ENCODE measurements around the gene CKAP5.

Gene CKAP5

DNA sequence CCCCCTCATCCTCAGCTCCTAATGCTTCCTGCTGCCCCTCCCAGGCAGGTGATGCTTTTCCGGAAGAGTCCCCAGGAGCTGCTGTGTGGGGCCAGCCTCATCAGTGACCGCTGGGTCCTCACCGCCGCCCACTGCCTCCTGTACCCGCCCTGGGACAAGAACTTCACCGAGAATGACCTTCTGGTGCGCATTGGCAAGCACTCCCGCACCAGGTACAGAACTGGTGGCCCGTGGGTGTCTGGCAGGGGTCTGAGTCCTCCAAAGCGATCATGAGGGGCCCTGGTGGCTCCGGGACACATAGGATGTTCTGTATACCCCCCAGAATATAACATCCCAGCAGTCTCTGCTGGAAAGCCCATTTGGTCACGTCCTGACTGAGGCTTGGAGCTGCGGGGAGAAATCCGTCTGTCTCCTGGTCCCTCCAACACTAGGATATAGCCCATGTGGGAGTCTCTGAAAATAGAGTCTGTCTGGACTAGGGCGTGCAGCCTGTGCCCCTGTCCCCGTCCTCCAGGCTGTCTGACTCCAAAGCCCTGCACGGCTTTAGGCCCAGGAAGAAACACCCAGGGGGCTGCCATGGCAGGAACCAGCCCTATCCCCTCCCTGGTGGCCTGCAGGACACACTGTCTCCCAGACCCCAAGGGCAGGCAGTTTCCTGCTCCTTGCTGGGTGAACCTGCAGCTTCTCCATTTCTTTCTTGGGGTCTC, 118.0 kb downstream of the CKAP5 start (continued):
- no peak for TF ChIP-seq ZNF560 (tag by site-specific recombination; IDR thresholded peaks at IDR 0.05; ENCODE audit: borderline replicate concordance)

DNA sequence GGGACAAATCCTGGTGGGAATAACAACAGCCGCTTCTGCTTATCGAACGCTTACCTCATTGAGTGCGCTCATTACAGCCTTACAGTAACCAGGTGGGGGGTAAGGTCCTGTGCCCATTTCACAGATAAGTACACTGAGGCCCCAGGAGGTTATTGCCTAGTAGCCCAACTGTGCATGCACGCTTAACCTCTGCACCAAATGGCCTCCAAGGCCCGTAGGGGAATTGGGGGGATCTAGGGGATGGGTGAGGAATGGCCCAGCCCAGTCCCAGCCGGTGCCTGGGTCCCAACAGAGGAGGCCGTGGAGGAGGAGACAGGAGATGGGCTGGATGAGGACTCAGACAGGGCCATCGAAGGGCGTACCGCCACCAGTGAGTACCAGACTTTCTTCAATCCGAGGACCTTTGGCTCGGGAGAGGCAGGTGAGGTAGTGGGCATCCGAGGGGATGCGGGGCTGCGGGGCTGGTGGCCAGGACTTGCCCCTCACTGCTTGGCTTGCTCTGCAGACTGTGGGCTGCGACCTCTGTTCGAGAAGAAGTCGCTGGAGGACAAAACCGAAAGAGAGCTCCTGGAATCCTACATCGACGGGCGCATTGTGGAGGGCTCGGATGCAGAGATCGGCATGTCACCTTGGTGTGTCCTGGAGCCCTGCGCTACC, 119.7 kb downstream of the CKAP5 start:
- no peaks in the 10 kb centered on the region for H3K4me1 ChIP-seq (ENCODE audit: control insufficient read depth, insufficient read depth, low read length)
- H3K27ac ChIP-seq (ENCODE audit: extremely low read depth, low read depth, low read length), result no peak overlapping the region
- CTCF ChIA-PET, result interaction anchor here (0.6 kb wide), 1 partner anchor 593 kb away, joined by 4 read pairs; no protein-coding TSS in a partner anchor
- no peaks in the 10 kb centered on the region for H3K36me3 ChIP-seq (ENCODE audit: control insufficient read depth in 2 of 2, insufficient read depth in 1 of 2, low read length in 2 of 2)
- POLR2A ChIA-PET, result no interaction called here
- no peaks in the 10 kb centered on the region for H3K9me3 ChIP-seq (ENCODE audit: control insufficient read depth, insufficient read depth, low read depth, low read length)
- no peak overlapping the region for H3K4me3 ChIP-seq (ENCODE audit: low read depth, low read length)
- TF ChIP-seq, protein P1, sequence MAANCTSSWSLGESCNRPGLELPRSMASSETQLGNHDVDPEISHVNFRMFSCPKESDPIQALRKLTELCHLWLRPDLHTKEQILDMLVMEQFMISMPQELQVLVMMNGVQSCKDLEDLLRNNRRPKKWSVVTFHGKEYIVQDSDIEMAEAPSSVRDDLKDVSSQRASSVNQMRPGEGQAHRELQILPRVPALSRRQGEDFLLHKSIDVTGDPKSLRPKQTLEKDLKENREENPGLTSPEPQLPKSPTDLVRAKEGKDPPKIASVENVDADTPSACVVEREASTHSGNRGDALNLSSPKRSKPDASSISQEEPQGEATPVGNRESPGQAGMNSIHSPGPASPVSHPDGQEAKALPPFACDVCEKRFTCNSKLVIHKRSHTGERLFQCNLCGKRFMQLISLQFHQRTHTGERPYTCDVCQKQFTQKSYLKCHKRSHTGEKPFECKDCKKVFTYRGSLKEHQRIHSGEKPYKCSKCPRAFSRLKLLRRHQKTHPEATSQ (tag by site-specific recombination; IDR thresholded peaks at IDR 0.05), result no peak
- TF ChIP-seq ZNF776 (tag by site-specific recombination; IDR thresholded peaks at IDR 0.05; ENCODE audit: borderline replicate concordance), result no peak
- TF ChIP-seq ZNF624 (tag by site-specific recombination; IDR thresholded peaks at IDR 0.05), result no peak
- no peak for TF ChIP-seq ZNF629 (tag by site-specific recombination; IDR thresholded peaks at IDR 0.05)
- TF ChIP-seq, protein P2, sequence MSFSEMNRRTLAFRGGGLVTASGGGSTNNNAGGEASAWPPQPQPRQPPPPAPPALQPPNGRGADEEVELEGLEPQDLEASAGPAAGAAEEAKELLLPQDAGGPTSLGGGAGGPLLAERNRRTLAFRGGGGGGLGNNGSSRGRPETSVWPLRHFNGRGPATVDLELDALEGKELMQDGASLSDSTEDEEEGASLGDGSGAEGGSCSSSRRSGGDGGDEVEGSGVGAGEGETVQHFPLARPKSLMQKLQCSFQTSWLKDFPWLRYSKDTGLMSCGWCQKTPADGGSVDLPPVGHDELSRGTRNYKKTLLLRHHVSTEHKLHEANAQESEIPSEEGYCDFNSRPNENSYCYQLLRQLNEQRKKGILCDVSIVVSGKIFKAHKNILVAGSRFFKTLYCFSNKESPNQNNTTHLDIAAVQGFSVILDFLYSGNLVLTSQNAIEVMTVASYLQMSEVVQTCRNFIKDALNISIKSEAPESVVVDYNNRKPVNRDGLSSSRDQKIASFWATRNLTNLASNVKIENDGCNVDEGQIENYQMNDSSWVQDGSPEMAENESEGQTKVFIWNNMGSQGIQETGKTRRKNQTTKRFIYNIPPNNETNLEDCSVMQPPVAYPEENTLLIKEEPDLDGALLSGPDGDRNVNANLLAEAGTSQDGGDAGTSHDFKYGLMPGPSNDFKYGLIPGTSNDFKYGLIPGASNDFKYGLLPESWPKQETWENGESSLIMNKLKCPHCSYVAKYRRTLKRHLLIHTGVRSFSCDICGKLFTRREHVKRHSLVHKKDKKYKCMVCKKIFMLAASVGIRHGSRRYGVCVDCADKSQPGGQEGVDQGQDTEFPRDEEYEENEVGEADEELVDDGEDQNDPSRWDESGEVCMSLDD (tag by site-specific recombination; IDR thresholded peaks at IDR 0.05), result no peak

DNA sequence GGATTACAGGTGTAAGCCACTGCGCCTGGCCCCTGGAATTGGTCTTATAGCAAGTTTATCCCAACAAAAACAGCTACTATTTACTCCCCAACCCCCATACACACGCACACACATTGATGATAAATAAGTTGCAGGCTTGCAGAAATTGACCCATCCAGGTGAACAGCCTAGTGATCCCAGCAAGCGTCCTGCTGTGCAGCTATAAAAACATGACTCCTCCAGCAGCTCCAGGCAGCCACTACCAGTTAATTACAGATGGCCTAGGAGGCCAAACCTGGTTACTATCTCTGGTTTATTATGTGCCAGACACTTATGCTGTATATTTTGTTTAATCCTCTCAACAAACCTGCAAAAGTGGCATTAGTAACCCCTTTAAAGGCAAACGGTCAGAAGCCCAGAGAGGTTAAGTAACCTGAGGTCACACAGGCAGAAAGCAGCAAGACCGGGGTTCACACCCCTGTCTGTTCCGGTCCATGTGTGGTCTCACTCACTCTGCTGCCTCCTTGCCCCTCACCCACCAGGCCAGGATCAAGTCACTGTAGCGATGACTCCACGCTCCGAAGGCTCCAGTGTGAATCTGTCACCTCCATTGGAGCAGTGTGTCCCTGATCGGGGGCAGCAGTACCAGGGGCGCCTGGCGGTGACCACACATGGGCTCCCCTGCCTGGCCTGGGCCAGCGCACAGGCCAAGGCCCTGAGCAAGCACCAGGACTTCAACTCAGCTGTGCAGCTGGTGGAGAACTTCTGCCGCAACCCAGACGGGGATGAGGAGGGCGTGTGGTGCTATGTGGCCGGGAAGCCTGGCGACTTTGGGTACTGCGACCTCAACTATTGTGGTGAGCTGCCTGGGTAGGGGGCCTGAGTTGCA, 120.5 kb downstream of the CKAP5 start:
- POLR2A ChIA-PET, result interaction anchor here (0.7 kb wide), 1 partner anchor 17 kb away, joined by 3 read pairs; no protein-coding TSS in a partner anchor
- H3K27ac ChIP-seq (ENCODE audit: extremely low read depth, low read depth, low read length), result no peak overlapping the region
- H3K4me3 ChIP-seq (ENCODE audit: low read depth, low read length), result no peak overlapping the region
- H3K4me1 ChIP-seq (ENCODE audit: control insufficient read depth, insufficient read depth, low read length), result no peaks in the 10 kb centered on the region
- H3K36me3 ChIP-seq (ENCODE audit: control insufficient read depth in 2 of 2, insufficient read depth in 1 of 2, low read length in 2 of 2), result no peaks in the 10 kb centered on the region
- CTCF ChIA-PET, result interaction anchor here (0.6 to 0.7 kb wide), 2 partner anchors 592 to 882 kb away, joined by 3 to 4 read pairs; no protein-coding TSS in a partner anchor
- no peaks in the 10 kb centered on the region for H3K9me3 ChIP-seq (ENCODE audit: control insufficient read depth, insufficient read depth, low read depth, low read length)
- TF ChIP-seq, protein P3, sequence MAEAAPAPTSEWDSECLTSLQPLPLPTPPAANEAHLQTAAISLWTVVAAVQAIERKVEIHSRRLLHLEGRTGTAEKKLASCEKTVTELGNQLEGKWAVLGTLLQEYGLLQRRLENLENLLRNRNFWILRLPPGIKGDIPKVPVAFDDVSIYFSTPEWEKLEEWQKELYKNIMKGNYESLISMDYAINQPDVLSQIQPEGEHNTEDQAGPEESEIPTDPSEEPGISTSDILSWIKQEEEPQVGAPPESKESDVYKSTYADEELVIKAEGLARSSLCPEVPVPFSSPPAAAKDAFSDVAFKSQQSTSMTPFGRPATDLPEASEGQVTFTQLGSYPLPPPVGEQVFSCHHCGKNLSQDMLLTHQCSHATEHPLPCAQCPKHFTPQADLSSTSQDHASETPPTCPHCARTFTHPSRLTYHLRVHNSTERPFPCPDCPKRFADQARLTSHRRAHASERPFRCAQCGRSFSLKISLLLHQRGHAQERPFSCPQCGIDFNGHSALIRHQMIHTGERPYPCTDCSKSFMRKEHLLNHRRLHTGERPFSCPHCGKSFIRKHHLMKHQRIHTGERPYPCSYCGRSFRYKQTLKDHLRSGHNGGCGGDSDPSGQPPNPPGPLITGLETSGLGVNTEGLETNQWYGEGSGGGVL (tag by site-specific recombination; IDR thresholded peaks at IDR 0.05), result no peak
- TF ChIP-seq ZNF341 (tag by site-specific recombination; IDR thresholded peaks at IDR 0.05; ENCODE audit: low read depth), result no peak
- TF ChIP-seq ZNF785 (tag by site-specific recombination; IDR thresholded peaks at IDR 0.05), result no peak
- TF ChIP-seq ZNF549 (tag by site-specific recombination; IDR thresholded peaks at IDR 0.05), result no peak
- TF ChIP-seq ZNF214 (tag by site-specific recombination; IDR thresholded peaks at IDR 0.05; ENCODE audit: borderline replicate concordance), result no peak
- TF ChIP-seq IKZF3 (tag by site-specific recombination; IDR thresholded peaks at IDR 0.05), result 0 out of 2 replicates have a peak, but pooled peaks have one; percentile 19
- TF ChIP-seq, protein P4, sequence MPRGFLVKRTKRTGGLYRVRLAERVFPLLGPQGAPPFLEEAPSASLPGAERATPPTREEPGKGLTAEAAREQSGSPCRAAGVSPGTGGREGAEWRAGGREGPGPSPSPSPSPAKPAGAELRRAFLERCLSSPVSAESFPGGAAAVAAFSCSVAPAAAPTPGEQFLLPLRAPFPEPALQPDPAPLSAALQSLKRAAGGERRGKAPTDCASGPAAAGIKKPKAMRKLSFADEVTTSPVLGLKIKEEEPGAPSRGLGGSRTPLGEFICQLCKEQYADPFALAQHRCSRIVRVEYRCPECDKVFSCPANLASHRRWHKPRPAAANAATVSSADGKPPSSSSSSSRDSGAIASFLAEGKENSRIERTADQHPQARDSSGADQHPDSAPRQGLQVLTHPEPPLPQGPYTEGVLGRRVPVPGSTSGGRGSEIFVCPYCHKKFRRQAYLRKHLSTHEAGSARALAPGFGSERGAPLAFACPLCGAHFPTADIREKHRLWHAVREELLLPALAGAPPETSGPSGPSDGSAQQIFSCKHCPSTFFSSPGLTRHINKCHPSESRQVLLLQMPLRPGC (tag by site-specific recombination; IDR thresholded peaks at IDR 0.05), result no peak
- TF ChIP-seq BCL11B (tag by site-specific recombination; IDR thresholded peaks at IDR 0.05; ENCODE audit: low read depth), result no peak
- no peak for TF ChIP-seq ZNF184 (tag by site-specific recombination; IDR thresholded peaks at IDR 0.05)
- TF ChIP-seq FEZF1 (tag by site-specific recombination; IDR thresholded peaks at IDR 0.05), result peak; percentile 45; the same call in 1 of the 2 replicates
- TF ChIP-seq ZBTB17 (tag by site-specific recombination; IDR thresholded peaks at IDR 0.05), result peak; percentile 73
- peak; percentile 86 for TF ChIP-seq OSR2 (tag by site-specific recombination; IDR thresholded peaks at IDR 0.05)
- no peak for TF ChIP-seq ZNF169 (tag by site-specific recombination; IDR thresholded peaks at IDR 0.05)
- no peak for TF ChIP-seq ZNF473 (tag by site-specific recombination; IDR thresholded peaks at IDR 0.05)
- TF ChIP-seq, protein P5, sequence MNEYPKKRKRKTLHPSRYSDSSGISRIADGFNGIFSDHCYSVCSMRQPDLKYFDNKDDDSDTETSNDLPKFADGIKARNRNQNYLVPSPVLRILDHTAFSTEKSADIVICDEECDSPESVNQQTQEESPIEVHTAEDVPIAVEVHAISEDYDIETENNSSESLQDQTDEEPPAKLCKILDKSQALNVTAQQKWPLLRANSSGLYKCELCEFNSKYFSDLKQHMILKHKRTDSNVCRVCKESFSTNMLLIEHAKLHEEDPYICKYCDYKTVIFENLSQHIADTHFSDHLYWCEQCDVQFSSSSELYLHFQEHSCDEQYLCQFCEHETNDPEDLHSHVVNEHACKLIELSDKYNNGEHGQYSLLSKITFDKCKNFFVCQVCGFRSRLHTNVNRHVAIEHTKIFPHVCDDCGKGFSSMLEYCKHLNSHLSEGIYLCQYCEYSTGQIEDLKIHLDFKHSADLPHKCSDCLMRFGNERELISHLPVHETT (tag by site-specific recombination; IDR thresholded peaks at IDR 0.05), result no peak

Data from HEK293 (cell line).